HEK293 (cell line): ENCODE results near the gene DNMT1.

Experiments used
- CTCF ChIA-PET: fragments of 350-600 bp; formaldehyde crosslinking; extraction: SDS; loops from one replicate; lab custom pipeline; 2021; ENCODE audit warnings: antibody characterized with exemption; lab: Yijun Ruan, JAX
- POLR2A ChIA-PET: fragments of 300-600 bp; formaldehyde crosslinking; extraction: SDS; loops from one replicate; lab custom pipeline; 2020; ENCODE audit warnings: antibody characterized with exemption, inconsistent platforms; lab: Yijun Ruan, JAX
- H3K27ac ChIP-seq: fragments of 200-500 bp; sonication (Bioruptor generic); 2 replicates; pipeline ENCODE4 v1.5.1; 2014; ENCODE audit warnings: low read depth, low read length, control low read depth, inconsistent platforms; ENCODE audit errors: extremely low read depth
- H3K36me3 ChIP-seq, 2 experiments: fragments of 200-500 bp in 1 of 2; sonication (Bioruptor generic) in 1 of 2; 1 replicate in 1 of 2; 2 replicates in 1 of 2; pipeline ENCODE4 v1.5.1; 2014 to 2017; ENCODE audit warnings: inconsistent platforms in 2 of 2, low read length in 2 of 2; ENCODE audit not compliant: control insufficient read depth in 2 of 2, insufficient read depth in 1 of 2
- H3K4me1 ChIP-seq: fragments of 200-500 bp; sonication (Bioruptor generic); 2 replicates; pipeline ENCODE4 v1.5.1; 2014; ENCODE audit warnings: mild to moderate bottlenecking, low read length, inconsistent platforms; ENCODE audit not compliant: control insufficient read depth, insufficient read depth
- H3K4me3 ChIP-seq: 2 replicates; pipeline ENCODE4 v1.5.1; 2011; ENCODE audit warnings: low read depth, mild to moderate bottlenecking, control low read depth, low read length, moderate library complexity
- H3K9me3 ChIP-seq: fragments of 200-500 bp; sonication (Bioruptor generic); 2 replicates; pipeline ENCODE4 v1.5.1; 2014; ENCODE audit warnings: low read depth, low read length, inconsistent platforms; ENCODE audit not compliant: control insufficient read depth, insufficient read depth
- EGR2 ChIP-seq: fragments of 450-650 bp; formaldehyde crosslinking; IDR thresholded peaks from 2 replicates; pipeline ENCODE4 v1.5.1; 2016; ENCODE audit warnings: low read depth, missing biosample characterization, missing genetic modification characterization
- SCRT1 ChIP-seq: fragments of 450-650 bp; formaldehyde crosslinking; IDR thresholded peaks from 2 replicates; pipeline ENCODE4 v1.5.1; 2016; ENCODE audit warnings: missing biosample characterization, missing genetic modification characterization, borderline replicate concordance
- ZBTB17 ChIP-seq: fragments of 450-650 bp; formaldehyde crosslinking; IDR thresholded peaks from 2 replicates; pipeline ENCODE4 v1.5.1; 2016; ENCODE audit warnings: missing biosample characterization, missing genetic modification characterization
- ZNF510 ChIP-seq: fragments of 450-650 bp; formaldehyde crosslinking; IDR thresholded peaks from 2 replicates; pipeline ENCODE4 v1.5.1; 2018; ENCODE audit warnings: mild to moderate bottlenecking, missing genetic modification characterization, missing biosample characterization; ENCODE audit not compliant: insufficient replicate concordance
- ZNF548 ChIP-seq: fragments of 450-650 bp; formaldehyde crosslinking; IDR thresholded peaks from 2 replicates; pipeline ENCODE4 v1.5.1; 2016; ENCODE audit warnings: missing biosample characterization, missing genetic modification characterization
- ZNF561 ChIP-seq: fragments of 450-650 bp; IDR thresholded peaks from 2 replicates; pipeline ENCODE4 v1.5.1; 2018; ENCODE audit warnings: missing biosample characterization, missing genetic modification characterization, borderline replicate concordance
- ZNF571 ChIP-seq: fragments of 450-650 bp; formaldehyde crosslinking; IDR thresholded peaks from 2 replicates; pipeline ENCODE4 v1.5.0; 2017; ENCODE audit warnings: missing biosample characterization, missing genetic modification characterization
- ZNF629 ChIP-seq: fragments of 450-650 bp; formaldehyde crosslinking; IDR thresholded peaks from 2 replicates; pipeline ENCODE4 v1.5.1; 2017; ENCODE audit warnings: missing biosample characterization, missing genetic modification characterization
- ZNF654 ChIP-seq: fragments of 450-650 bp; formaldehyde crosslinking; IDR thresholded peaks from 2 replicates; pipeline ENCODE4 v1.5.1; 2016; ENCODE audit warnings: low read depth, missing biosample characterization, missing genetic modification characterization
- ZNF658 ChIP-seq: fragments of 450-650 bp; formaldehyde crosslinking; IDR thresholded peaks from 2 replicates; pipeline ENCODE4; 2016; ENCODE audit warnings: missing biosample characterization, missing genetic modification characterization
- TF ChIP-seq, protein P1 (sequence below): fragments of 450-650 bp; formaldehyde crosslinking; IDR thresholded peaks from 2 replicates; pipeline ENCODE4 v1.5.1; 2016; ENCODE audit warnings: missing biosample characterization, missing genetic modification characterization
- TF ChIP-seq, protein P2 (sequence below): fragments of 450-650 bp; formaldehyde crosslinking; IDR thresholded peaks from 2 replicates; pipeline ENCODE4 v1.5.1; 2016; ENCODE audit warnings: missing biosample characterization, missing genetic modification characterization
- TF ChIP-seq, protein P3 (sequence below): fragments of 450-650 bp; formaldehyde crosslinking; IDR thresholded peaks from 2 replicates; pipeline ENCODE4 v1.5.1; 2016; ENCODE audit warnings: missing biosample characterization, missing genetic modification characterization

DNMT1 gene

DNA sequence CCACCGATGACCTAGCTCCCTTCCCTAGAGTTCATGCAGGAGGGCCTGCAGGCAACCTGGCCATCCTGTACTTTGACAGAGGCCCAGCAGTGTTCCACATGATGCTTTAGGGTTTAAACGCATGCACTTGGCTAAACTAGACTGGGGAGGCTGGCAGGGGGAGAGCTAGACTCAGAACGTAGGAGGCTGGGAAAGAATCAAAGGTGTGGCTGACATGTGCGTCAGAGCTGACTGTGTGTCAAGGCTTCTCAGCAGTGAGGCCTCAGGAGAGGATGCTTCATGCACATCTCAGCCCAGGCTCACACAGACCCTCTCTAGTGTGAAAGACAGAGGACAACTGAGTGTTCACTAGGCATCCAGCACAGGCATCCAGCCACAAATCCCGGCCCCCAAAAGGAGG lies 28.7 kb downstream of the DNMT1 start:
- ChIA-PET POLR2A (no interaction called here), CTCF (interaction anchor here (2.4 kb wide), 1 partner anchor 84 kb away, joined by 11 read pairs; no protein-coding TSS in a partner anchor)
- peaks cover 78 to 96% of the 10 kb centered on the region in 2 experiments; a peak in 2 of 3 replicates for H3K36me3 ChIP-seq

DNA sequence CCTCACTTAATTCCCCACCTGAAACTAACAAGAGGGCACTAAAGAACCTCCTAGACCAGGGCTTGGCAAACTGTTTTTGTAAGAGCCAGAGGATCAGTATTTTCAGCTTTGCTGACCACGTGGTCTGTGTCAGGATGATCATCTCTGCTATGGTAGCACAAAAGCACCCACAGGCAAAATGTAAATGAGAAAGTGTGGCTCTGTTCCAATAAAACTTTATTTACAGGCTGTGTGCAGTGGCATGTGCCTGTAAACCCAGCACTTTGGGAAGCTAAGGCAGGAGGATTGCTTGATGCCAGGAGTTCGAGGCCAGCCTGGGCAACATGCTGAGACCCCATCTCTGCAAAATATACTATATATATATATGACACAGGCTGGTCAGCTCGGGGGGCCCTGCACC lies 31.2 kb downstream of the DNMT1 start:
- TF ChIP-seq ZNF510 (tag by site-specific recombination): no peak
- TF ChIP-seq, all 188 proteins: peak for 0
- no peak overlapping the region for H3K4me3 ChIP-seq
- H3K9me3 ChIP-seq: no peaks in the 10 kb centered on the region
- POLR2A ChIA-PET: interaction anchor here (1.0 kb wide), 1 partner anchor 32 kb away, joined by 3 read pairs; no protein-coding TSS in a partner anchor
- H3K36me3 ChIP-seq: peaks cover 75 to 98% of the 10 kb centered on the region in 2 experiments
- no peaks in the 10 kb centered on the region for H3K4me1 ChIP-seq
- no peak overlapping the region for H3K27ac ChIP-seq
- CTCF ChIA-PET: interaction anchor here (0.9 kb wide), 1 partner anchor 254 kb away, joined by 3 read pairs; no protein-coding TSS in a partner anchor

More for the DNA sequence above, 28.7 kb downstream of the DNMT1 start:
- TF ChIP-seq EGR2 (tag by site-specific recombination): no peak
- no peak for TF ChIP-seq ZBTB17
- Histone ChIP-seq H3K27ac (no peak overlapping the region), H3K4me3 (no peak overlapping the region), H3K4me1 (no peaks in the 10 kb centered on the region), H3K9me3 (no peaks in the 10 kb centered on the region)

DNA sequence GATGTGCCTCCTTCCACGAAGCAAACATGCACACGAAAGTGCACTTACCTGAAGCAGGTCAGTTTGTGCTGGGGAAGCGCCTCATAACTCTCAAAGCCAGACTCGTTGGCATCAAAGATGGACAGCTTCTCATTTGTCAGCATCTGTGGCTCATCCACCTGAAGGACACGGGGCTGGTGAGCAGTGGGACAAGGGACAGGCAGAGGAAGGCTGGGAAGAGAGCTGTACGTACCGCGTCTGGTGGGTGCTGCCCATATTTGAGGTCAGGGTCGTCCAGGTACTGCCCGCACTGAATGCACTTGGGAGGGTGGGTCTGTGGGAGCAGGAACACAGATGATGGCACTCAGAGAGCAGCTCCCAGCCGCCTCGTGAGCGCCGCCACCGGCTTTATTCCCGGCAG lies 35.1 kb downstream of the DNMT1 start:
- POLR2A ChIA-PET: no interaction called here
- TF ChIP-seq, protein P1, sequence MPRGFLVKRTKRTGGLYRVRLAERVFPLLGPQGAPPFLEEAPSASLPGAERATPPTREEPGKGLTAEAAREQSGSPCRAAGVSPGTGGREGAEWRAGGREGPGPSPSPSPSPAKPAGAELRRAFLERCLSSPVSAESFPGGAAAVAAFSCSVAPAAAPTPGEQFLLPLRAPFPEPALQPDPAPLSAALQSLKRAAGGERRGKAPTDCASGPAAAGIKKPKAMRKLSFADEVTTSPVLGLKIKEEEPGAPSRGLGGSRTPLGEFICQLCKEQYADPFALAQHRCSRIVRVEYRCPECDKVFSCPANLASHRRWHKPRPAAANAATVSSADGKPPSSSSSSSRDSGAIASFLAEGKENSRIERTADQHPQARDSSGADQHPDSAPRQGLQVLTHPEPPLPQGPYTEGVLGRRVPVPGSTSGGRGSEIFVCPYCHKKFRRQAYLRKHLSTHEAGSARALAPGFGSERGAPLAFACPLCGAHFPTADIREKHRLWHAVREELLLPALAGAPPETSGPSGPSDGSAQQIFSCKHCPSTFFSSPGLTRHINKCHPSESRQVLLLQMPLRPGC (tag by site-specific recombination): no peak
- TF ChIP-seq SCRT1 (tag by site-specific recombination) (no peak), ZNF561 (no peak), ZNF629 (no peak), ZNF548 (tag by site-specific recombination) (no peak), ZNF658 (no peak), ZNF654 (no peak), ZNF571 (tag by site-specific recombination) (no peak)
- TF ChIP-seq, protein P2, sequence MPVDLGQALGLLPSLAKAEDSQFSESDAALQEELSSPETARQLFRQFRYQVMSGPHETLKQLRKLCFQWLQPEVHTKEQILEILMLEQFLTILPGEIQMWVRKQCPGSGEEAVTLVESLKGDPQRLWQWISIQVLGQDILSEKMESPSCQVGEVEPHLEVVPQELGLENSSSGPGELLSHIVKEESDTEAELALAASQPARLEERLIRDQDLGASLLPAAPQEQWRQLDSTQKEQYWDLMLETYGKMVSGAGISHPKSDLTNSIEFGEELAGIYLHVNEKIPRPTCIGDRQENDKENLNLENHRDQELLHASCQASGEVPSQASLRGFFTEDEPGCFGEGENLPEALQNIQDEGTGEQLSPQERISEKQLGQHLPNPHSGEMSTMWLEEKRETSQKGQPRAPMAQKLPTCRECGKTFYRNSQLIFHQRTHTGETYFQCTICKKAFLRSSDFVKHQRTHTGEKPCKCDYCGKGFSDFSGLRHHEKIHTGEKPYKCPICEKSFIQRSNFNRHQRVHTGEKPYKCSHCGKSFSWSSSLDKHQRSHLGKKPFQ: no peak
- TF ChIP-seq, protein P3, sequence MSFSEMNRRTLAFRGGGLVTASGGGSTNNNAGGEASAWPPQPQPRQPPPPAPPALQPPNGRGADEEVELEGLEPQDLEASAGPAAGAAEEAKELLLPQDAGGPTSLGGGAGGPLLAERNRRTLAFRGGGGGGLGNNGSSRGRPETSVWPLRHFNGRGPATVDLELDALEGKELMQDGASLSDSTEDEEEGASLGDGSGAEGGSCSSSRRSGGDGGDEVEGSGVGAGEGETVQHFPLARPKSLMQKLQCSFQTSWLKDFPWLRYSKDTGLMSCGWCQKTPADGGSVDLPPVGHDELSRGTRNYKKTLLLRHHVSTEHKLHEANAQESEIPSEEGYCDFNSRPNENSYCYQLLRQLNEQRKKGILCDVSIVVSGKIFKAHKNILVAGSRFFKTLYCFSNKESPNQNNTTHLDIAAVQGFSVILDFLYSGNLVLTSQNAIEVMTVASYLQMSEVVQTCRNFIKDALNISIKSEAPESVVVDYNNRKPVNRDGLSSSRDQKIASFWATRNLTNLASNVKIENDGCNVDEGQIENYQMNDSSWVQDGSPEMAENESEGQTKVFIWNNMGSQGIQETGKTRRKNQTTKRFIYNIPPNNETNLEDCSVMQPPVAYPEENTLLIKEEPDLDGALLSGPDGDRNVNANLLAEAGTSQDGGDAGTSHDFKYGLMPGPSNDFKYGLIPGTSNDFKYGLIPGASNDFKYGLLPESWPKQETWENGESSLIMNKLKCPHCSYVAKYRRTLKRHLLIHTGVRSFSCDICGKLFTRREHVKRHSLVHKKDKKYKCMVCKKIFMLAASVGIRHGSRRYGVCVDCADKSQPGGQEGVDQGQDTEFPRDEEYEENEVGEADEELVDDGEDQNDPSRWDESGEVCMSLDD (tag by site-specific recombination): no peak
- TF ChIP-seq, all 188 proteins: peak for 0
- peaks cover 69 to 99% of the 10 kb centered on the region in 2 experiments for H3K36me3 ChIP-seq
- no peaks in the 10 kb centered on the region for H3K4me1 ChIP-seq
- no peak overlapping the region for H3K27ac ChIP-seq
- CTCF ChIA-PET: interaction anchor here (0.7 kb wide), 1 partner anchor 228 kb away, joined by 5 read pairs; no protein-coding TSS in a partner anchor
- H3K9me3 ChIP-seq: no peaks in the 10 kb centered on the region
- H3K4me3 ChIP-seq: no peak overlapping the region
